Astrocyte (in vitro differentiated cells and primary cell): ENCODE data around the gene AKAP13. TPM values are rescaled to one million over a fixed set of nuclear protein-coding genes. Genes with fewer than 3 reads are reported as not detected.

Experiments used
- DNase-seq: peaks from one replicate; pipeline ENCODE4 v3.0.0-alpha.2; 2010; ENCODE audit warnings: low read depth
- FAIRE-seq: peaks from 2 replicates; lab custom pipeline; 2011; peaks lifted over from hg19 to GRCh38; lab: Jason Lieb, UNC
- H2AFZ ChIP-seq: 2 replicates; pipeline ENCODE4 v1.6.0; 2012; ENCODE audit warnings: low read depth, low read length, inconsistent platforms
- H3K27ac ChIP-seq: 2 replicates; pipeline ENCODE4 v1.5.1; 2011; ENCODE audit warnings: low read depth, low read length, inconsistent platforms
- H3K27me3 ChIP-seq: 2 replicates; pipeline ENCODE4 v1.6.0; 2011; ENCODE audit warnings: low read length, inconsistent platforms; ENCODE audit not compliant: insufficient read depth
- H3K36me3 ChIP-seq: 2 replicates; pipeline ENCODE4 v1.5.1; 2011; ENCODE audit warnings: low read length, inconsistent platforms; ENCODE audit not compliant: insufficient read depth
- H3K4me1 ChIP-seq: 2 replicates; pipeline ENCODE4 v1.5.1; 2011; ENCODE audit warnings: low read length, inconsistent platforms; ENCODE audit not compliant: insufficient read depth
- H3K4me2 ChIP-seq: 2 replicates; pipeline ENCODE4 v1.6.0; 2012; ENCODE audit warnings: low read length, inconsistent platforms
- H3K4me3 ChIP-seq: 2 replicates; pipeline ENCODE4 v1.5.1; 2011; ENCODE audit warnings: low read depth, mild to moderate bottlenecking, low read length, inconsistent platforms; ENCODE audit not compliant: insufficient read depth
- H3K79me2 ChIP-seq: 2 replicates; pipeline ENCODE4 v1.6.0; 2012; ENCODE audit warnings: mild to moderate bottlenecking, low read length, inconsistent platforms; ENCODE audit not compliant: insufficient read depth
- H3K9ac ChIP-seq: 2 replicates; pipeline ENCODE4 v1.6.0; 2012; ENCODE audit warnings: mild to moderate bottlenecking, low read length, inconsistent platforms
- H3K9me3 ChIP-seq: 2 replicates; pipeline ENCODE4 v1.5.1; 2012; ENCODE audit warnings: low read depth, mild to moderate bottlenecking, low read length, inconsistent platforms; ENCODE audit not compliant: insufficient read depth
- H4K20me1 ChIP-seq: 2 replicates; pipeline ENCODE4 v1.6.0; 2012; ENCODE audit warnings: low read length, inconsistent platforms; ENCODE audit not compliant: insufficient read depth
- H3K27ac Mint-ChIP-seq: one replicate; pipeline ENCODE4 v1.8.0; 2021; ENCODE audit warnings: mild to moderate bottlenecking, mixed read lengths; ENCODE audit not compliant: unreplicated experiment
- H3K27me3 Mint-ChIP-seq: one replicate; pipeline ENCODE4 v1.8.0; 2021; ENCODE audit warnings: low read depth, mixed read lengths; ENCODE audit not compliant: unreplicated experiment
- H3K36me3 Mint-ChIP-seq: one replicate; pipeline ENCODE4 v1.8.0; 2021; ENCODE audit warnings: low read depth, mixed read lengths; ENCODE audit not compliant: unreplicated experiment
- H3K4me1 Mint-ChIP-seq: one replicate; pipeline ENCODE4 v1.8.0; 2021; ENCODE audit warnings: low read depth, mixed read lengths; ENCODE audit not compliant: unreplicated experiment
- H3K4me3 Mint-ChIP-seq: one replicate; pipeline ENCODE4 v1.8.0; 2021; ENCODE audit warnings: mild to moderate bottlenecking, moderate library complexity, mixed read lengths; ENCODE audit not compliant: unreplicated experiment
- H3K9me3 Mint-ChIP-seq: one replicate; pipeline ENCODE4 v1.8.0; 2021; ENCODE audit warnings: mild to moderate bottlenecking, mixed read lengths; ENCODE audit not compliant: unreplicated experiment
- CTCF ChIP-seq: IDR thresholded peaks from 2 replicates; pipeline ENCODE4 v1.5.1; 2011; ENCODE audit warnings: low read depth, mild to moderate bottlenecking, inconsistent platforms, low read length, moderate library complexity; ENCODE audit not compliant: insufficient read depth
- EZH2 ChIP-seq: IDR thresholded peaks from 2 replicates; pipeline ENCODE4 v1.6.1; 2012; ENCODE audit warnings: mild to moderate bottlenecking, low read length, inconsistent platforms; ENCODE audit not compliant: insufficient read depth
- total RNA-seq: library from RNA; stranded (reverse); gene quantifications from 2 replicates; pipeline ENCODE4 v1.2.1, GENCODE V29; 2021

Gene AKAP13
- total RNA-seq, 1 donor from 2014 or later = 98.2 TPM

- H3K4me3 Mint-ChIP-seq = no peak overlapping the region
- no peak overlapping the region for H3K27ac ChIP-seq
- H3K9me3 ChIP-seq = no peaks in the 10 kb centered on the region
- no peak overlapping the region for H3K4me2 ChIP-seq
- H3K27ac Mint-ChIP-seq = no peak overlapping the region
- H3K36me3 Mint-ChIP-seq = peaks cover 4% of the 10 kb centered on the region
- H3K9me3 Mint-ChIP-seq = no peaks in the 10 kb centered on the region
- peaks cover 13% of the 10 kb centered on the region for H3K4me1 Mint-ChIP-seq
- no peak overlapping the region for H3K4me3 ChIP-seq
- no peaks in the 10 kb centered on the region for H3K27me3 ChIP-seq
- no peaks in the 10 kb centered on the region for H3K36me3 ChIP-seq
- H3K9ac ChIP-seq = no peak overlapping the region
- FAIRE-seq = no peak
- no peaks in the 10 kb centered on the region for H3K27me3 Mint-ChIP-seq
- no peak for TF ChIP-seq EZH2
- TF ChIP-seq CTCF = no peak
- H3K4me1 ChIP-seq = peaks cover 6% of the 10 kb centered on the region
- DNase-seq = no peak
- H4K20me1 ChIP-seq = peaks cover 19% of the 10 kb centered on the region
- peaks cover 5% of the 10 kb centered on the region for H3K79me2 ChIP-seq
- no peak overlapping the region for H2AFZ ChIP-seq
Measured at GRCh38 chr15:85563731-85564130, 183.3 kb downstream of the AKAP13 start.

- Histone ChIP-seq H4K20me1 (peaks cover 21% of the 10 kb centered on the region), H3K36me3 (no peaks in the 10 kb centered on the region), H3K9ac (no peak overlapping the region), H2AFZ (no peak overlapping the region), H3K27me3 (no peaks in the 10 kb centered on the region), H3K4me1 (peaks cover 6% of the 10 kb centered on the region), H3K9me3 (no peaks in the 10 kb centered on the region), H3K79me2 (peaks cover 10% of the 10 kb centered on the region), H3K4me2 (no peak overlapping the region), H3K27ac (no peak overlapping the region), H3K4me3 (no peak overlapping the region)
- DNase-seq (no peak), FAIRE-seq (no peak)
- no peaks in the 10 kb centered on the region for H3K9me3 Mint-ChIP-seq
- H3K36me3 Mint-ChIP-seq = peaks cover 7% of the 10 kb centered on the region
- no peaks in the 10 kb centered on the region for H3K27me3 Mint-ChIP-seq
- no peak for TF ChIP-seq EZH2
- no peak for TF ChIP-seq CTCF
- H3K4me3 Mint-ChIP-seq = no peak overlapping the region
- no peak overlapping the region for H3K27ac Mint-ChIP-seq
- peaks cover 17% of the 10 kb centered on the region for H3K4me1 Mint-ChIP-seq
Measured at GRCh38 chr15:85564686-85565085, 184.3 kb downstream of the AKAP13 start.

GRCh38 chr15:85568261-85568808 is 187.9 kb downstream of the AKAP13 start:
- Mint-ChIP-seq H3K4me3 (no peak overlapping the region), H3K4me1 (peaks cover 16% of the 10 kb centered on the region), H3K36me3 (peaks cover 8% of the 10 kb centered on the region), H3K9me3 (no peaks in the 10 kb centered on the region), H3K27me3 (no peaks in the 10 kb centered on the region), H3K27ac (no peak overlapping the region)
- peak overlapping the region; percentile 15 for H3K4me2 ChIP-seq
- no peak overlapping the region for H3K4me3 ChIP-seq
- no peaks in the 10 kb centered on the region for H3K9me3 ChIP-seq
- peaks cover 39% of the 10 kb centered on the region for H4K20me1 ChIP-seq
- DNase-seq (peak; percentile 73), FAIRE-seq (no peak)
- H3K4me1 ChIP-seq = peaks cover 6% of the 10 kb centered on the region
- H3K27ac ChIP-seq = no peak overlapping the region
- no peaks in the 10 kb centered on the region for H3K27me3 ChIP-seq
- H3K9ac ChIP-seq = no peak overlapping the region
- TF ChIP-seq EZH2 = no peak
- no peak for TF ChIP-seq CTCF
- peaks cover 27% of the 10 kb centered on the region for H3K79me2 ChIP-seq
- no peaks in the 10 kb centered on the region for H3K36me3 ChIP-seq
- H2AFZ ChIP-seq = no peak overlapping the region
